Measurements from ENCODE around the gene MBNL2. TPM values are rescaled to one million over a fixed set of nuclear protein-coding genes. Genes with fewer than 3 reads are reported as not detected.
A peak's percentile ranks its signal among the peaks of the same experiment; 100 is the strongest.

Gene MBNL2
- total and polyA plus RNA-seq, 2 donors from 2014 or later, result 18.8 to 70.5 TPM

DNA sequence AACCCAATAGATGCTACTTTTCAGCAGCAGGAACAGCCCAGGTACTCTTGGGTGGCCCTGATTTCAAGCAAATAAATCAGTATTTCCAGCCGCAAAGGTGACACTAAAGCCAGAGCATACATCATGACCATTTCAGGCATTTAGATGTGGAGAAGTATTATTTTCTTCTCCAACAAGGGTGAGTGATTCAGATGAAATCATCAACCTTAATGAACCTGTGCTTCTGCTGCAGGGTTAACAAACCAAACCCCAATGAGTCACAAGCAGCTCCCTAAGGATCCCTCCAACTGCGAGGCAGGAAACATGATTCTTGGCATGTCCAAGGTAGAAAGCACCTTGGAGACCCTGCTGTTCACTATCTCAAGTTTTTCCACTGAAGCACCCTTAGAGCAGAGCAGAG, 32.7 kb downstream of the MBNL2 start:
- no peak for DNase-seq
- H3K36me3 ChIP-seq (ENCODE audit: control insufficient read depth in 2 of 3, insufficient read depth in 3 of 3, low read length in 3 of 3), result no peaks in the 10 kb centered on the region
- no peak for TF ChIP-seq CTCF (IDR thresholded peaks at IDR 0.05; ENCODE audit: borderline replicate concordance, extremely low read depth, insufficient read depth)
- H3K27ac ChIP-seq (ENCODE audit: low read depth in 2 of 2, low read length in 2 of 2), result peak overlapping the region in 1 of 2 donors; percentile 42
- FAIRE-seq, result no peak
- no peaks in the 10 kb centered on the region for H3K9me3 ChIP-seq (ENCODE audit: control insufficient read depth in 2 of 3, insufficient read depth in 1 of 3, low read length in 3 of 3)
- no peak overlapping the region for H3K9ac ChIP-seq (ENCODE audit: low read length in 3 of 3)
- H3K27me3 ChIP-seq (ENCODE audit: control insufficient read depth, insufficient read depth, low read length), result no peaks in the 10 kb centered on the region
- intact Hi-C loops (cut with DNase I), result no loop called here
- H3K4me3 ChIP-seq (ENCODE audit: low read length in 3 of 3), result no peak overlapping the region
- peaks cover 2 to 35% (median 22%) of the 10 kb centered on the region in 3 donors for H3K4me1 ChIP-seq (ENCODE audit: control insufficient read depth in 2 of 3, insufficient read depth in 2 of 3, low read depth in 1 of 3, low read length in 3 of 3)

- no peak overlapping the region for H3K9ac ChIP-seq (ENCODE audit: low read length in 3 of 3)
- no peak for TF ChIP-seq CTCF (IDR thresholded peaks at IDR 0.05; ENCODE audit: borderline replicate concordance, extremely low read depth, insufficient read depth)
- intact Hi-C loops (cut with DNase I), result no loop called here
- DNase-seq, result no peak
- FAIRE-seq, result no peak
- no peaks in the 10 kb centered on the region for H3K36me3 ChIP-seq (ENCODE audit: control insufficient read depth in 2 of 3, insufficient read depth in 3 of 3, low read length in 3 of 3)
- H3K27me3 ChIP-seq (ENCODE audit: control insufficient read depth, insufficient read depth, low read length), result no peaks in the 10 kb centered on the region
- H3K9me3 ChIP-seq (ENCODE audit: control insufficient read depth in 2 of 3, insufficient read depth in 1 of 3, low read length in 3 of 3), result no peaks in the 10 kb centered on the region
- H3K4me1 ChIP-seq (ENCODE audit: control insufficient read depth in 2 of 3, insufficient read depth in 2 of 3, low read depth in 1 of 3, low read length in 3 of 3), result peaks cover 2 to 30% (median 25%) of the 10 kb centered on the region in 3 donors
- peak overlapping the region; percentile 7 to 81 for H3K27ac ChIP-seq (ENCODE audit: low read depth in 2 of 2, low read length in 2 of 2)
- H3K4me3 ChIP-seq (ENCODE audit: low read length in 3 of 3), result no peak overlapping the region
Measured at GRCh38 chr13:97255515-97256021, 33.4 kb downstream of the MBNL2 start.

GRCh38 chr13:97256343-97256783, 34.2 kb downstream of the MBNL2 start:
- H3K36me3 ChIP-seq (ENCODE audit: control insufficient read depth in 2 of 3, insufficient read depth in 3 of 3, low read length in 3 of 3), result no peaks in the 10 kb centered on the region
- no peak overlapping the region for H3K4me3 ChIP-seq (ENCODE audit: low read length in 3 of 3)
- TF ChIP-seq CTCF (IDR thresholded peaks at IDR 0.05; ENCODE audit: borderline replicate concordance, extremely low read depth, insufficient read depth), result no peak
- no peak overlapping the region for H3K9ac ChIP-seq (ENCODE audit: low read length in 3 of 3)
- FAIRE-seq (no peak), DNase-seq (no peak)
- H3K27me3 ChIP-seq (ENCODE audit: control insufficient read depth, insufficient read depth, low read length), result no peaks in the 10 kb centered on the region
- H3K9me3 ChIP-seq (ENCODE audit: control insufficient read depth in 2 of 3, insufficient read depth in 1 of 3, low read length in 3 of 3), result no peaks in the 10 kb centered on the region
- peaks cover 2 to 30% (median 27%) of the 10 kb centered on the region in 3 donors for H3K4me1 ChIP-seq (ENCODE audit: control insufficient read depth in 2 of 3, insufficient read depth in 2 of 3, low read depth in 1 of 3, low read length in 3 of 3)
- intact Hi-C loops (cut with DNase I), result no loop called here
- peak overlapping the region in 1 of 2 donors; percentile 34 for H3K27ac ChIP-seq (ENCODE audit: low read depth in 2 of 2, low read length in 2 of 2)

All from kidney (tissue), 14 donors.